DOHH2 (cell line): ENCODE measurements around the gene SPSB1.

ENCODE experiments used
- EZH2phosphoT487 ChIP-seq: fragments of 200-600 bp; sonication (generic); IDR thresholded peaks from 2 replicates; pipeline ENCODE4 v1.6.1; 2017; ENCODE audit warnings: borderline replicate concordance, mild to moderate bottlenecking, antibody characterized with exemption, low read length, moderate library complexity, mixed read lengths
- TF ChIP-seq, protein P1 (sequence below): fragments of 200-600 bp; sonication (generic); IDR thresholded peaks from one replicate; pipeline ENCODE4 v1.5.1; 2014; ENCODE audit warnings: antibody characterized with exemption, mild to moderate bottlenecking, low read depth, low read length; ENCODE audit not compliant: poor library complexity, severe bottlenecking

DNA sequence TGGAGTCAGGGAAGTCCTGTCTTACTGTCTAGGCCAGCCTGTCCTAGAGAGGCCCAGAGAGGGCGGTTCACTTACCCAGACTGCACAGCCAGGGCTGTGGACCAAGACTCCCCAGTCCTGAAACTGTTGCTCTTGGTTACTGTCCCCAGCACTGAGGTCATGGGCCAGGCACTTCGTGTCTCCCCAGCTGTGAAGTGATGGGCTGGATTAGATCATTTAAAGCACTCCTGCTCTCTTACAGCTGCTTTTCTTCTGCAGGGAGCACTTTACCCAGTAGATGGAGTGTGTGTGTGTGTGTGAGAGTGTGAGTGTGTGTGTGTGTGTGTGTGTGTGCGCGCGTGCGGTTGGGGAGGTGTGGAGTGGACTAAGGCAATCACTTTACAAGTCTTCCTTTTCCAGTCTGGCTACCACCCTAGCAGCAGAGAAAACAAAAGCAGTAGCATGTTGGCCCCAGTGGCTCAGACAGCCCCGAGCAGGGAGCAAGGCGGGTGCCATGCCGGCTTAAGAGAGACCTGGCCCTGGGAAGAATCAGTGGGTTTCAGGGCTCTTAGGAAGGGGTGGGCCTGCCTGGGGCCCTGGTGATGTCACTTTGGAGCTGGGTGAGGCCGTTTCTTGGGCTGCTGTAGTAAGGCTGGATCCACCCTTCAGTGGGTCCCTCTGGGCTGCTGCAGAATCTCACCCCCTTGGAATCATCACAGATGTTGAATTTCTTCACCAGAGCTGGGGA, 2.4 kb downstream of the SPSB1 start:
- TF ChIP-seq EZH2phosphoT487, result no peak
- TF ChIP-seq, protein P1, sequence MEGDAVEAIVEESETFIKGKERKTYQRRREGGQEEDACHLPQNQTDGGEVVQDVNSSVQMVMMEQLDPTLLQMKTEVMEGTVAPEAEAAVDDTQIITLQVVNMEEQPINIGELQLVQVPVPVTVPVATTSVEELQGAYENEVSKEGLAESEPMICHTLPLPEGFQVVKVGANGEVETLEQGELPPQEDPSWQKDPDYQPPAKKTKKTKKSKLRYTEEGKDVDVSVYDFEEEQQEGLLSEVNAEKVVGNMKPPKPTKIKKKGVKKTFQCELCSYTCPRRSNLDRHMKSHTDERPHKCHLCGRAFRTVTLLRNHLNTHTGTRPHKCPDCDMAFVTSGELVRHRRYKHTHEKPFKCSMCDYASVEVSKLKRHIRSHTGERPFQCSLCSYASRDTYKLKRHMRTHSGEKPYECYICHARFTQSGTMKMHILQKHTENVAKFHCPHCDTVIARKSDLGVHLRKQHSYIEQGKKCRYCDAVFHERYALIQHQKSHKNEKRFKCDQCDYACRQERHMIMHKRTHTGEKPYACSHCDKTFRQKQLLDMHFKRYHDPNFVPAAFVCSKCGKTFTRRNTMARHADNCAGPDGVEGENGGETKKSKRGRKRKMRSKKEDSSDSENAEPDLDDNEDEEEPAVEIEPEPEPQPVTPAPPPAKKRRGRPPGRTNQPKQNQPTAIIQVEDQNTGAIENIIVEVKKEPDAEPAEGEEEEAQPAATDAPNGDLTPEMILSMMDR, result no peak
